GM23248 (cell line): Measurements from ENCODE around the gene ZNF236.

ENCODE experiments used
- EZH2 ChIP-seq: fragments of 200-600 bp; sonication (generic); IDR thresholded peaks from 2 replicates; pipeline ENCODE4 v1.6.1; 2018; ENCODE audit warnings: antibody characterized with exemption, mild to moderate bottlenecking; ENCODE audit not compliant: insufficient read depth, poor library complexity, severe bottlenecking
- EZH2phosphoT487 ChIP-seq: fragments of 200-600 bp; sonication (generic); IDR thresholded peaks from 2 replicates; pipeline ENCODE4 v1.6.1; 2018; ENCODE audit warnings: antibody characterized with exemption, moderate library complexity, mild to moderate bottlenecking, low read depth; ENCODE audit not compliant: insufficient read depth

GRCh38 chr18:76975577-76976110 lies 153.3 kb downstream of the ZNF236 start:
- no peak for TF ChIP-seq EZH2
- no peak for TF ChIP-seq EZH2phosphoT487
